Measurements from ENCODE around the gene EGLN1. TPM values are rescaled to one million over a fixed set of nuclear protein-coding genes. Genes with fewer than 3 reads are reported as not detected.

EGLN1 gene
- total RNA-seq, 1 donor = 53.5 TPM

DNA sequence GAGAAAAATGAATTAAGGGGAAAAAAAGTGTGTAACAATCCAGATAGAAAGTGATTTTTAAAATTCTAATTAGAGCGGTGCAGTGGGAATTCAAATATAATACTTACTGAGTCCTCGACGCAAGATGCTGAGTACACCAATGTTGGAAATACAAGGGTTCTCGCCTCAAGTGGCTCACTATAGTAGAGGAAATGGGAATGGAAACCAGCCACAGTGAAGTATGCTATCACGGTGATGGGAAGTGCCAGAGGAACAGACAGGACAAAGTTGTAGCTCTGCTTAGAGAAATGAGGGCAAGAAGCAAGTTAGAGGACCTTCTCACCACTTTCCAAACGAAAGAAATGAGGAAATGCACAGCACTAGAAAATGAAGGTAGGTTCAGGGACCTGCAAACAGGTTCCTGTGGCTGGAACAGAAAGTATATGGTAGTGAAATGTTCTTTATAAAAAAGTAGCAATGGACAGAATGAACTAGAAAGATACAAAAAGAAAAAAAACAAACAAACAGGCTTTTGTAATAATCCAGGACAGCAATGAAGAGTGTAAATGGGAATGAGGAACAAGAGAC lies 13.5 kb downstream of the EGLN1 start:
- TF ChIP-seq, protein P1, sequence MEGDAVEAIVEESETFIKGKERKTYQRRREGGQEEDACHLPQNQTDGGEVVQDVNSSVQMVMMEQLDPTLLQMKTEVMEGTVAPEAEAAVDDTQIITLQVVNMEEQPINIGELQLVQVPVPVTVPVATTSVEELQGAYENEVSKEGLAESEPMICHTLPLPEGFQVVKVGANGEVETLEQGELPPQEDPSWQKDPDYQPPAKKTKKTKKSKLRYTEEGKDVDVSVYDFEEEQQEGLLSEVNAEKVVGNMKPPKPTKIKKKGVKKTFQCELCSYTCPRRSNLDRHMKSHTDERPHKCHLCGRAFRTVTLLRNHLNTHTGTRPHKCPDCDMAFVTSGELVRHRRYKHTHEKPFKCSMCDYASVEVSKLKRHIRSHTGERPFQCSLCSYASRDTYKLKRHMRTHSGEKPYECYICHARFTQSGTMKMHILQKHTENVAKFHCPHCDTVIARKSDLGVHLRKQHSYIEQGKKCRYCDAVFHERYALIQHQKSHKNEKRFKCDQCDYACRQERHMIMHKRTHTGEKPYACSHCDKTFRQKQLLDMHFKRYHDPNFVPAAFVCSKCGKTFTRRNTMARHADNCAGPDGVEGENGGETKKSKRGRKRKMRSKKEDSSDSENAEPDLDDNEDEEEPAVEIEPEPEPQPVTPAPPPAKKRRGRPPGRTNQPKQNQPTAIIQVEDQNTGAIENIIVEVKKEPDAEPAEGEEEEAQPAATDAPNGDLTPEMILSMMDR (IDR thresholded peaks at IDR 0.05; ENCODE audit: insufficient read depth, low read depth, low read length) = no peak
- H3K4me3 ChIP-seq (ENCODE audit: low read depth, low read length) = no peak overlapping the region
- DNase-seq (ENCODE audit: low read depth) = no peak

GRCh38 chr1:231407547-231408396 lies 14.3 kb downstream of the EGLN1 start:
- H3K4me3 ChIP-seq (ENCODE audit: low read depth, low read length) = peak overlapping the region; percentile 5
- TF ChIP-seq, protein P1 (IDR thresholded peaks at IDR 0.05; ENCODE audit: insufficient read depth, low read depth, low read length) = no peak
- DNase-seq (ENCODE audit: low read depth) = peak; percentile 65

- no peak for DNase-seq (ENCODE audit: low read depth)
- no peak overlapping the region for H3K4me3 ChIP-seq (ENCODE audit: low read depth, low read length)
- TF ChIP-seq, protein P1 (IDR thresholded peaks at IDR 0.05; ENCODE audit: insufficient read depth, low read depth, low read length) = no peak
Observed at GRCh38 chr1:231407049-231407448, 15.0 kb downstream of the EGLN1 start.

GRCh38 chr1:231404318-231404717 lies 17.8 kb downstream of the EGLN1 start:
- no peak overlapping the region for H3K4me3 ChIP-seq (ENCODE audit: low read depth, low read length)
- TF ChIP-seq, protein P1 (IDR thresholded peaks at IDR 0.05; ENCODE audit: insufficient read depth, low read depth, low read length) = no peak
- no peak for DNase-seq (ENCODE audit: low read depth)

GRCh38 chr1:231401478-231401877 lies 20.6 kb downstream of the EGLN1 start:
- no peak overlapping the region for H3K4me3 ChIP-seq (ENCODE audit: low read depth, low read length)
- TF ChIP-seq, protein P1 (IDR thresholded peaks at IDR 0.05; ENCODE audit: insufficient read depth, low read depth, low read length) = no peak
- no peak for DNase-seq (ENCODE audit: low read depth)

DNA sequence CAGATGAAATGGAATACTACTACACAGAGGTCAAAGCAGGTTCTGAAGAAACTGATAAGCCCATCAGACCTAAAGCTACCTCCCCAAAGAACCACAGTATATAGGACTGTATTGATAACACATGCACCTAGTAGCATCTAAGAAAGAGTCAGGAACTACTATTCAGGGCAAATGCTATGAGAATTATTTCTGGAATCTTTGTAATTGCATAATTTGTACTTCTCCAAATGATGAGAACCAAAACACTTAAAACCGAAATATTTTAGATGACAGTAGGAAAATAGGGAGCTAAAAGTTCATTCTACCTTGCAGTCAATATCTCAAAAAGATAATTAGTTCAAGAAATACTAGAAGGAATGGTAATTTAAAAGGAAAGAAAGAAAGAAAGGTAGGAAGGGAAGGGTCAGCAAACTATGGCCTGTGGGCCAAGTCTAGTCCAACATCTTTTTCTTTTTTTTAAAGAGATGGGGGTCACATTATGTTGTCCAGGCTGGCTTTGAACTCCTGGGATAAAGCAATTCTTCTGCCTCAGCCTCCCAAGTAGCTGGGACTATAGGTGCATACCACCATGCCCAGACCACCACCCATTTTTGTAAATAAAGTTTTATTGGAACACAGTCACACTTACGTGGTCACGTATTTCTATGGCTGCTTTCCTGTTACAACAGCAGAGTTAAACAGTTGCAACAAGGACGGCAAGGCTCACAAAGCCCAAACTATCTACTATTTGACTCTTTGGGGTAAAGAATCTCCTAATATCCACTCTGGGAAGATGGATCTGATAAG lies 24.0 kb downstream of the EGLN1 start:
- no peak for DNase-seq (ENCODE audit: low read depth)
- TF ChIP-seq, protein P1 (IDR thresholded peaks at IDR 0.05; ENCODE audit: insufficient read depth, low read depth, low read length) = no peak
- no peak overlapping the region for H3K4me3 ChIP-seq (ENCODE audit: low read depth, low read length)

Measured in fibroblast of villous mesenchyme (primary cell).